Femur (tissue), 1 donor: ENCODE results near the gene PALLD.
"Not testable (repeated sequence)": the region's sequence is repeated elsewhere in the genome, so short reads cannot be mapped to it uniquely, and the experiment has no call there.

ENCODE experiments used
- DNase-seq: peaks from one replicate; pipeline ENCODE4 v3.0.0-alpha.2; 2017

Gene PALLD

DNA sequence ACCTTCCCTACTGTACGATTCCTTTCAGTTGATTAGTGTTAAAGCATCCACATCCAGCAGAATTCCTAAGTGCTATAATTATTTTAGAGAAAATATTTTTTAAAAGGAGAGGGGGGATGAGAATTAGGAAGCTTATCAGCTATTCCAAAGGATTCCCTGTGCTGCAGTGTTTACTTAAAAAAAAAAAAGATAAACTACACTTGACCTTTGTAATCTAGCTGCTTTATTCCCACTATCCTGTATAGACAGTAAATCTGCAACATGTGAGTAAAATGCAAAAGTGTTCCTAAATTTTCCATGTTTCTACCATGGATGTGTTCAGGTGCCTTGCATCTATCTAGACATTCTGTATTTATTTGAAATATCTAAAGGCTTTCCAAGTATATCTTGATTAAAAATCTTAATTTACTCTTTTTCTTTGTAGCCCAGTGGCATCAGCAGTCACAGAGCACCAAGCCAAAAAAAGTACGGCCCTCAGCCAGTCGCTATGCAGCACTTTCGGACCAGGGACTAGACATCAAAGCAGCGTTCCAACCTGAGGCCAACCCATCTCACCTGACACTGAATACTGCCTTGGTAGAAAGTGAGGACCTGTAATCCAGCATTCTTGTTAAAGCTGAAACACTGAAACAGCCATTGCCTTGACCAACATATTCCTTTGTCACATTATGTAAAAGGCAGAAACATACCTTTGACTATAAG is 429.1 kb downstream of the PALLD start:
- DNase-seq: no peak

DNA sequence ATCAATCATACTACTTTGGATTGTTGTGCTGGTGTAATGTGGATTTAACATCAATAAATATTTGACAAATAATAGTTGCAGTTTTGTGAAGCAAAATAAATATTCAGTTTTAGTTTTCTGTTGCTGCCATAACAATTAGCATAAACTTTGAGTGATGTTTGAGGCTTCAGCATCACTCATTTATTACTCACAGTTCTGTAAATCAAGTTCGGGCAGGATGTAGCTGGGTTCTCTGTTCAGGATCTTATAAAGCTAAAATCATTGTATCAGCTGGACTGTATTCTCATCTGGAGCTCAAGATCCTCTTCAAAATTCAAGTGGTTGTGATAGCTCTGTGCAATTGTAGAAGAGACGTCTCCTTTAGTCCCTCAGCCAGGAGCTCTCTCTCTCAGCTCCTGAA is 431.5 kb downstream of the PALLD start:
- no peak for DNase-seq

GRCh38 chr4:168928875-168929274 is 432.0 kb downstream of the PALLD start:
- no peak for DNase-seq

DNA sequence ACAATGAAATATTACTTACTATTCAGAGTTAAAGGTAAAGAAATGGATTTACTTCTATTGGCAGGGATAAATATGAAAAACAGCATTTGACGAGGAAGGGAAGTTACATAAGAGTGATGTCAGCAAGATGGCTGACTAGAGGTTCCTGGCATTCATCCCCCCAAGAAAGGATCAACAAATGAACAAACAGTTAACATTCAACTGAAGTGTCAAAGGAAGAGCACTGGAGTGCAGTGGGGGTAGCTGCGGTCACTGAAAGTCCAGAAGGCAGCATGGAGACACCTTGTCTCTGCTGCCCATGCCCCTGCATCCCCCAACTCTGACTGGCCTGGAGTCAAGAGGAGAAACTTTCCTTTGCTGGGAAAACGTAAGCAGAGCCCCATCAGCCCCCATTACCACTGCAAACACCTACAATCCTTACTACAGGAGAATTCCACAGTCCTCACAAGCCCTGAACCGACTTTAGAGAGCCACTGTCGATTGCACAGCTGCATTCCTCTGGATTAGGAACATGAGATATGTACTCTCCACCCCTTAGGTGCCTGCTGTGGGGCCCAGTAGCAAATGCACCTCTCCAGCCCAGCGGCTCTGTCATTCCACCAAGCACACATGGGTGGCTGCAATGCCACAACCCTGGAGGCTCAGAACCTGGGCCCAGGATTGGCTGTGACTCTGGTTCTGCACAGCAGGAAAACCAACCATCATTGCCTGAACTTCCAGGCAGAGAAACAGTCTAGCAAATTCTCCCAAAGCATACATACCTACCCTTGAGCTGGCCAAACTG is 433.8 kb downstream of the PALLD start:
- DNase-seq: no peak

DNA sequence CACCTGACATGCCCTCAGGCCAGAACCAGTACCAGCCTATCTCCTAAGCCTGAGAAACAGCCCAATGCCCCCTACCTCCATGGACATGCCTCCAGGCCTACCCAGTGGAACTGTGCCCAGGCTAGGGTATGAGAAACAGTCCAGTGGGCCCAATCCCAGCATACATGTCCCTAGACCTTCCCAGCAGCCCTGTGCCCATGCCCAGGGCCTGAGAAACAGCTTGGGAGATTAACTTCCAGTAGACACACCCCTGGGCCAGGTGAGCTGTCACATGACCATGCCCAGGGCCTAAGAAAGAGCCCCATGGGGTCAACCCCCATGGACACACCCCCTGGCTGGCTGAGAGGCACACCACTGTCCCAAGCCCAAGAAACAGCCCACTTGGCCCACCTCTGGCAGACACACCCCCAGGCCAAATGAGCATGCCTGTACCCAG is 434.4 kb downstream of the PALLD start:
- no peak for DNase-seq

- DNase-seq: no peak
These were observed 435.3 kb downstream of the PALLD start for GRCh38 chr4:168932138-168932537.

DNA sequence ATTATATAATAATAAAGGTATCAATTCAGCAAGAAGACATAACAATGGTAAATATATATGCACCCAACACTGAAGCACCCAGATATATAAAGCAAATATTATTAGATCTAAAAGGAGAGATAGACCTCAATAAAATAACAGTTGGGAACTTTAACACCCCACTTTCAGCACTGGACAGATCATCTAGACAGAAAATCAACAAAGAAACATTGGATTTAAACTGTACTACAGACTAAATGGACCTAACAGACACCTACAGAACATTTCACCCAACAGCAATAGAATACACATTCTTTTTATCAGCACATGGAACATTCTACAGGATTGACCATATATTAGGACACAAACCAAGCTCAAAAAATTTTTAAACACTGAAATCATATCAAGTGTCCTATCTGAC is 436.6 kb downstream of the PALLD start:
- no peak for DNase-seq

DNA sequence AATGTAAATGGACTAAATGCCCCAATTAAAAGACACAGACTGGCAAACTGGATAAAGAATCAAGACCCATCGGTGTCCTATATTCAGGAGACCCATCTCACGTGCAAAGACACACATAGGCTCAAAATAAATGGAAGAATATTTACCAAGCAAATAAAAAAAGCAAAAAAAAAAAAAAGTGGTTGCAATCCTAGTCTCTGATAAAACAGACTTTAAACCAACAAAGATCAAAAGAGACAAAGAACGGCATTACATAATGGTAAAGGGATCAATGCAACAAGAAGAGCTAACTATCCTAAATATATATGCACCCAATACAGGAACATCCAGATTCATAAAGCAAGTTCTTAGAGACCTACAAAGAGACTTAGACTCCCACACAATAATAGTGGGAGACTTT is 440.6 kb downstream of the PALLD start:
- not testable (repeated sequence) for DNase-seq

DNA sequence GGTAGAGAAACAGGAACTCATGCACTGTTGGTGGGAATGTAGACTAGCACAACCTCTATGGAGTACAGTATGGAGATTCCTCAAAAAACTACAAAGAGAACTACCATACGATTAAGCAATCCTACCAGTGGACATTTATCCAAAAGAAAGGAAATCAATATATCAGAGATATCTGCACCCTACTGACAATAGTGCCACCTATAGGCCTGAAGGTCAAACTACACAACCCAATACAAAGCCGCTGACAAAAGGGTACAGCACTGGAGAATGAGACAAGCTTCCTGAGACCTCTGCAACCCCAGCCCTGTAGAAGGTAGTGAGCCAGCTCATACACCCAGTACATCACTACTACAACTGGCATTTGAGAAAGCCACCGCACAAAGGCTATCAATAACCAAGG is 446.1 kb downstream of the PALLD start:
- DNase-seq: no peak

GRCh38 chr4:168945291-168945690 is 448.4 kb downstream of the PALLD start:
- DNase-seq: no peak

DNA sequence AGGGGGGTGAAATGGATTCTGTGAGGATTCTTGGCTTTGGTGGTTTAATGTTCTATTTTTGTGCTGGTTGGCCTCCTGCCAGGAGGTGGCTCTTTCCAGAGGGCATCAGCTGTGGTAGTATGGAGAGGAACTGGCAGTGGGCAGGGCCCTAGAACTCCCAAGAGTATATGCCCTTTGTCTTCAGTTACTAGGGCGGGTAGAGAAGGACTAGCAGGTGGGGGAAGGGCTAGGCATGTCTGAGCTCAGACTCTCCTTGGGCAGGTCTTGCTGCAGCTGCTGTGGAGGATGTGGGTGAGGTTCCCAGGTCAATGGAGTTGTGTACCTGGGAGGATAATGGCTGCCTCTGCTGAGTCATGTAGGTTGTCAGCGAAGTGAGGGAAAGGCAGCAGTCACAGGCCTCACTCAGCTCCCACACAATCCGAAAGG is 456.0 kb downstream of the PALLD start:
- peak; percentile 31 for DNase-seq

- DNase-seq: no peak
These were observed 458.8 kb downstream of the PALLD start for GRCh38 chr4:168955674-168956073.

DNA sequence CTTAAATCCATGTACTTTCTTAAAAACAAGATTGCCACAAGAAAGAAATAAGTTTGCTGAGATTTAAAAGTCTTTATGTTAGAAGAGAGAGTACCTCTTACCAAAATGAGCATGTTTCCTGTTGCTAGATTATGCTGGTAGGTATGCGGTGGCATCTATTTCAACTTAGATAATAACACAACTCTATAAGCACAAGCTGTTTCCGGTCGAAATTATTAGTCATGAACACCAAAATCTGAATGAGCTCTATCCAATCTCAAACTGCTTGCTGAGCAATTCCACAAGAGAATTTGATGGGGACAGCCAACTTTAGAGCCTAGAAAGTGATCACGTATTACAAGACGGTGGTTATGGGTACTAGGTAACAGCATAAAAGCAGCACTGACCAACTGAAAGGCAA is 463.9 kb downstream of the PALLD start:
- no peak for DNase-seq

- no peak for DNase-seq
These were observed 475.7 kb downstream of the PALLD start for GRCh38 chr4:168972596-168972995.
